ENCODE results near the gene RIPK1. TPM values are rescaled to one million over a fixed set of nuclear protein-coding genes. Genes with fewer than 3 reads are reported as not detected.

The RIPK1 gene
- total and polyA plus RNA-seq, 9 of the 15 experiments (the other 6 are each of a cell fraction or from before 2014, with no cell fraction given) = 3.8 to 24.9 (median 17.7) TPM

DNA sequence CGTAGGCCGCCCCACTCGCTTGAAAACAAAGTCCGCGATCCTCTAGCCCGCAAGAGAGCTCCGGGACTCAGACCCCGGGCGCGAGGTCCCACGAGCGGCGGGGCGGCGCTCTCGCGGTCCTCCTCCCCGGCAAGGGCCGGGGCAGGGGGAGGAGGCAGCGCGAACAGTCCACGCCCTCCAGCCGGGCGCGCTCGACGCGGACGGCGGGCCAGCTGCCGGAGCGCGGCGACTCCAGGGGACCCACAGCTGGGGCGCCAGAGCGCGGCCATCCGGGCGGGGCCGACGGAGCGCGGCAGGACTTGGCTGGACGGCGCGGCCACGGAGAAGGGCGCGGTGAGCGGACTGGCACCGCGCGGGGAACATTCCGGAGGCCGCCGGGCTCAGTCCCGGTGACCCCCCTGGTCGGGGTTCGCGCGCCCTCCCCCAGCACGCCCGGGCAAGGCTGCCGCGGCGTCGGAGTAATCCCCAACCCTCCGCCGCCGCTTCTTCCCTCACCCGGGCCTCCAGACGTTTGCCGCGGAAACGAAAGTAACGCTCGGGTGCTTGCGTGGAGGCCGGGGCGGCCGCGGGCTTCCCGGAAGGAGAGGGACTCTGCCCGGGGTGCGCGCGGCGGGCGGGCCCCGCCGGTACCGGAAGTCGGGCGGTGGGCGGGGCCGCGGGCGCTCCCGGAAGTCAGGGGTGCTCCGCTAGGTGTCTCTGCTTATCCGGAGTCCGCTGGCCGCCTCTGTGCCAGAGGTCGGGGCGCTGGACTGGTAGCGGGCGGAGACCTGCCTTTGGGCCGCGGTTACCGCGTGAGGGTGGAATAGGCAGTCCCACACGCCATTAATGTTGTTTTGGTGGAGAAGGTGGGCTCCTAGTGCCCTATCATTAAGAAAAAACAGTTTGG is at the start of gene RIPK1 (continued):
- TF ChIP-seq, protein P1, sequence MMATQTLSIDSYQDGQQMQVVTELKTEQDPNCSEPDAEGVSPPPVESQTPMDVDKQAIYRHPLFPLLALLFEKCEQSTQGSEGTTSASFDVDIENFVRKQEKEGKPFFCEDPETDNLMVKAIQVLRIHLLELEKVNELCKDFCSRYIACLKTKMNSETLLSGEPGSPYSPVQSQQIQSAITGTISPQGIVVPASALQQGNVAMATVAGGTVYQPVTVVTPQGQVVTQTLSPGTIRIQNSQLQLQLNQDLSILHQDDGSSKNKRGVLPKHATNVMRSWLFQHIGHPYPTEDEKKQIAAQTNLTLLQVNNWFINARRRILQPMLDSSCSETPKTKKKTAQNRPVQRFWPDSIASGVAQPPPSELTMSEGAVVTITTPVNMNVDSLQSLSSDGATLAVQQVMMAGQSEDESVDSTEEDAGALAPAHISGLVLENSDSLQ (IDR thresholded peaks at IDR 0.05) = no peak
- no peak for TF ChIP-seq ZSCAN32 (CRISPR knock-in tag; IDR thresholded peaks at IDR 0.05)
- 0 out of 2 replicates have a peak, but pooled peaks have one; percentile 55 for TF ChIP-seq PTBP1 (IDR thresholded peaks at IDR 0.05; ENCODE audit: low read depth, low read length)
- peak; percentile 91 for TF ChIP-seq SMAD4 (CRISPR knock-in tag; conservative IDR thresholded peaks at IDR 0.05)
- TF ChIP-seq, protein P2, sequence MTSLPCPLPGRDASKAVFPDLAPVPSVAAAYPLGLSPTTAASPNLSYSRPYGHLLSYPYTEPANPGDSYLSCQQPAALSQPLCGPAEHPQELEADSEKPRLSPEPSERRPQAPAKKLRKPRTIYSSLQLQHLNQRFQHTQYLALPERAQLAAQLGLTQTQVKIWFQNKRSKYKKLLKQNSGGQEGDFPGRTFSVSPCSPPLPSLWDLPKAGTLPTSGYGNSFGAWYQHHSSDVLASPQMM (CRISPR knock-in tag; IDR thresholded peaks at IDR 0.05) = no peak
- no peak for TF ChIP-seq ZNF232 (CRISPR knock-in tag; IDR thresholded peaks at IDR 0.05)
- no peak for TF ChIP-seq EWSR1 (IDR thresholded peaks at IDR 0.05; ENCODE audit: borderline replicate concordance, low read depth, partially characterized antibody)
- no peak for TF ChIP-seq ZFP30 (CRISPR knock-in tag; IDR thresholded peaks at IDR 0.05; ENCODE audit: borderline replicate concordance)
- TF ChIP-seq ZNF76 (CRISPR knock-in tag; IDR thresholded peaks at IDR 0.05; ENCODE audit: borderline replicate concordance) = no peak; the same call in 1 of the 2 replicates
- TF ChIP-seq CBFA2T3 (IDR thresholded peaks at IDR 0.05) = no peak
- no peak for TF ChIP-seq HDGF (IDR thresholded peaks at IDR 0.05)
- peak; percentile 99 for TF ChIP-seq POLR2G (IDR thresholded peaks at IDR 0.05; ENCODE audit: low read depth, low read length)
- TF ChIP-seq ZC3H11A (IDR thresholded peaks at IDR 0.05; ENCODE audit: low read depth, low read length) = no peak
- no peak for TF ChIP-seq DDX20 (tag; IDR thresholded peaks at IDR 0.05; ENCODE audit: low read depth)
- TF ChIP-seq MYNN (IDR thresholded peaks at IDR 0.05) = peak; percentile 74; the same call in 1 of the 2 replicates
- TF ChIP-seq MYNN (CRISPR knock-in tag; IDR thresholded peaks at IDR 0.05) = no peak
- TF ChIP-seq MTA3 (IDR thresholded peaks at IDR 0.05; ENCODE audit: borderline replicate concordance) = peak; percentile 84
- no peak for TF ChIP-seq NFE2 (IDR thresholded peaks at IDR 0.05; ENCODE audit: low read depth)
- TF ChIP-seq CHD1 (IDR thresholded peaks at IDR 0.05; ENCODE audit: low read length) = peak; percentile 29
- TF ChIP-seq KLF13 (tag; IDR thresholded peaks at IDR 0.05; ENCODE audit: borderline replicate concordance, low read depth) = peak; percentile 96
- TF ChIP-seq, protein P3, sequence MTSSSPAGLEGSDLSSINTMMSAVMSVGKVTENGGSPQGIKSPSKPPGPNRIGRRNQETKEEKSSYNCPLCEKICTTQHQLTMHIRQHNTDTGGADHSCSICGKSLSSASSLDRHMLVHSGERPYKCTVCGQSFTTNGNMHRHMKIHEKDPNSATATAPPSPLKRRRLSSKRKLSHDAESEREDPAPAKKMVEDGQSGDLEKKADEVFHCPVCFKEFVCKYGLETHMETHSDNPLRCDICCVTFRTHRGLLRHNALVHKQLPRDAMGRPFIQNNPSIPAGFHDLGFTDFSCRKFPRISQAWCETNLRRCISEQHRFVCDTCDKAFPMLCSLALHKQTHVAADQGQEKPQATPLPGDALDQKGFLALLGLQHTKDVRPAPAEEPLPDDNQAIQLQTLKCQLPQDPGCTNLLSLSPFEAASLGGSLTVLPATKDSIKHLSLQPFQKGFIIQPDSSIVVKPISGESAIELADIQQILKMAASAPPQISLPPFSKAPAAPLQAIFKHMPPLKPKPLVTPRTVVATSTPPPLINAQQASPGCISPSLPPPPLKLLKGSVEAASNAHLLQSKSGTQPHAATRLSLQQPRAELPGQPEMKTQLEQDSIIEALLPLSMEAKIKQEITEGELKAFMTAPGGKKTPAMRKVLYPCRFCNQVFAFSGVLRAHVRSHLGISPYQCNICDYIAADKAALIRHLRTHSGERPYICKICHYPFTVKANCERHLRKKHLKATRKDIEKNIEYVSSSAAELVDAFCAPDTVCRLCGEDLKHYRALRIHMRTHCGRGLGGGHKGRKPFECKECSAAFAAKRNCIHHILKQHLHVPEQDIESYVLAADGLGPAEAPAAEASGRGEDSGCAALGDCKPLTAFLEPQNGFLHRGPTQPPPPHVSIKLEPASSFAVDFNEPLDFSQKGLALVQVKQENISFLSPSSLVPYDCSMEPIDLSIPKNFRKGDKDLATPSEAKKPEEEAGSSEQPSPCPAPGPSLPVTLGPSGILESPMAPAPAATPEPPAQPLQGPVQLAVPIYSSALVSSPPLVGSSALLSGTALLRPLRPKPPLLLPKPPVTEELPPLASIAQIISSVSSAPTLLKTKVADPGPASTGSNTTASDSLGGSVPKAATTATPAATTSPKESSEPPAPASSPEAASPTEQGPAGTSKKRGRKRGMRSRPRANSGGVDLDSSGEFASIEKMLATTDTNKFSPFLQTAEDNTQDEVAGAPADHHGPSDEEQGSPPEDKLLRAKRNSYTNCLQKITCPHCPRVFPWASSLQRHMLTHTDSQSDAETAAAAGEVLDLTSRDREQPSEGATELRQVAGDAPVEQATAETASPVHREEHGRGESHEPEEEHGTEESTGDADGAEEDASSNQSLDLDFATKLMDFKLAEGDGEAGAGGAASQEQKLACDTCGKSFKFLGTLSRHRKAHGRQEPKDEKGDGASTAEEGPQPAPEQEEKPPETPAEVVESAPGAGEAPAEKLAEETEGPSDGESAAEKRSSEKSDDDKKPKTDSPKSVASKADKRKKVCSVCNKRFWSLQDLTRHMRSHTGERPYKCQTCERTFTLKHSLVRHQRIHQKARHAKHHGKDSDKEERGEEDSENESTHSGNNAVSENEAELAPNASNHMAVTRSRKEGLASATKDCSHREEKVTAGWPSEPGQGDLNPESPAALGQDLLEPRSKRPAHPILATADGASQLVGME (CRISPR knock-in tag; IDR thresholded peaks at IDR 0.05) = peak; percentile 26
- no peak for TF ChIP-seq MED1 (CRISPR knock-in tag; IDR thresholded peaks at IDR 0.05; ENCODE audit: borderline replicate concordance)
- TF ChIP-seq FOXJ3 (CRISPR knock-in tag; IDR thresholded peaks at IDR 0.05) = no peak
